ENCODE measurements around the gene OLFM2.
A peak's percentile ranks its signal among the peaks of the same experiment; 100 is the strongest.

GRCh38 chr19:9834726-9835506 is 101.4 kb downstream of the OLFM2 start, which contains the start of gene PIN1:
- TF ChIP-seq CTCF (IDR thresholded peaks at IDR 0.05; ENCODE audit: borderline replicate concordance, extremely low read depth, low read length, poor library complexity, severe bottlenecking) (peak; percentile 58), EZH2 (IDR thresholded peaks at IDR 0.05; ENCODE audit: borderline replicate concordance, low read depth, low read length, severe bottlenecking) (no peak)

Measured in DND-41 (cell line).